ENCODE data around the gene DIO2.
A peak's percentile ranks its signal among the peaks of the same experiment; 100 is the strongest.

Gene DIO2

DNA sequence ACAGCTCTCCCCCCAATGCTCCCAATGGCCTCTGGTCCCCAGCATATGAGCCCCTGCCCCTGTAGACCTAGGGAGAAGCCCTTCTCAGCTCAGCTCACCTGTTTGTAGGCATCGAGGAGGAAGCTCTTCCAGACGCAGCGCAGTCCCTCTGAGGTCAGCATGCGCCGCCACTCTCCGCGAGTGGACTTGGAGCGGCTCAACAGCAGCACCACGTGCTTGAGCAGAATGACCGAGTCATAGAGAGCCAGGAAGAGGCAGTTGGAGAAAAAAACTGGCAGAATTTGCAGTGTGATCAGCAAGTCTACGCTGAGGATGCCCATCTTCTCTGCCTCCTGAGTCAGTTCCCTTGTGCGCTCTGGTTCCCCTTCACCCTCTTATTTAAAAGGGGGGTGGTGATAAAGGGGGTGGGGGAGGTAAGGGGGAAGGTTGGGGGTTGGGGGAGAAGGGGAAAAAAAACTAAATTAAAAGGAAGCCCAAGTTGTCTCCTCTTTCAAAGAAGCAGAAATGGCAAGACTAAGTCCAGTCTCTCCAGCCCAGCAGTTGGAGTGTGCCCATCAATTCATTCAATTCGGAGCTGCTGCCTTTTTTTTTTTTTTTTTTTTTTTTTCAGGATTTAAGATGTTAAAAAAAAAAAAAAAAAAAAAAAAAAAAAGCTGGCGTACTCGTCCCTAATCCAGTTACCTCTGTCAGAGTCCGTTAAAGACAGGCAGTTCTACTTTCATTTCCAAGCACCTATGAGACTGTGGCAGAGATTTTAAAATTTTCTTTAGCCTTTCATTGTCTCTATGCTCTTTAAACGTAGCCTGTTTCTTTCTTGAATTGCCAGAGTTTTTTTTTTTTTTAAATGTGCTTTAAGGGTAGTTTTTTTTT, at the start of gene DIO2:
TSS of gene DIO2 (minus strand) at position 352 of the 870 bp plus-strand sequence. CDS start at position 320, 32 bp downstream.
- DNase-seq, result peak; percentile 5

- no peak for DNase-seq
Observed at GRCh38 chr14:80260645-80261044, 49.3 kb upstream of the DIO2 start.

GRCh38 chr14:80239631-80240030, 28.3 kb upstream of the DIO2 start:
- peak; percentile 2 for DNase-seq

- DNase-seq, result no peak
Observed at GRCh38 chr14:80237143-80237542, 25.8 kb upstream of the DIO2 start.

GRCh38 chr14:80233470-80234089, 22.3 kb upstream of the DIO2 start:
- no peak for DNase-seq

DNA sequence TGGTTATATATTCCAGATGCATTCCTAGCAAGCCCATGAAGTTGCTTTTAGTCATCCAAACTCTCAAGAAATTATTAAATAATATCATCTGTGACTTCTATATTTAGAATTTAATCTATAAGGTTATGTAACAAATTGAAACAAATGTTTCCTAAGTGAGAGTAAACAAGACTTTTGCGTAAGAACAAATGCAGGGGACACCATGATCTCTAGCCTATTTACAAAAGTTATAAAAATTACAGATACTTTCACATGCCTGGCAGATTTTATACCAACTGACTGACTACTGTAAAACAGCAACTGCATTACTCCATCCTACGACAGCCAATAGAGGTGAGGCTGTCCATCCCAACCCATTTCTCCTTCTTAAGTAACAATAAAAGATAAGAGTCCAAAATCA, 20.4 kb upstream of the DIO2 start:
- no peak for DNase-seq

- DNase-seq, result no peak
Observed at GRCh38 chr14:80223696-80224465, 12.6 kb upstream of the DIO2 start.

GRCh38 chr14:80216818-80217217, 5.5 kb upstream of the DIO2 start:
- DNase-seq, result peak; percentile 6

DNA sequence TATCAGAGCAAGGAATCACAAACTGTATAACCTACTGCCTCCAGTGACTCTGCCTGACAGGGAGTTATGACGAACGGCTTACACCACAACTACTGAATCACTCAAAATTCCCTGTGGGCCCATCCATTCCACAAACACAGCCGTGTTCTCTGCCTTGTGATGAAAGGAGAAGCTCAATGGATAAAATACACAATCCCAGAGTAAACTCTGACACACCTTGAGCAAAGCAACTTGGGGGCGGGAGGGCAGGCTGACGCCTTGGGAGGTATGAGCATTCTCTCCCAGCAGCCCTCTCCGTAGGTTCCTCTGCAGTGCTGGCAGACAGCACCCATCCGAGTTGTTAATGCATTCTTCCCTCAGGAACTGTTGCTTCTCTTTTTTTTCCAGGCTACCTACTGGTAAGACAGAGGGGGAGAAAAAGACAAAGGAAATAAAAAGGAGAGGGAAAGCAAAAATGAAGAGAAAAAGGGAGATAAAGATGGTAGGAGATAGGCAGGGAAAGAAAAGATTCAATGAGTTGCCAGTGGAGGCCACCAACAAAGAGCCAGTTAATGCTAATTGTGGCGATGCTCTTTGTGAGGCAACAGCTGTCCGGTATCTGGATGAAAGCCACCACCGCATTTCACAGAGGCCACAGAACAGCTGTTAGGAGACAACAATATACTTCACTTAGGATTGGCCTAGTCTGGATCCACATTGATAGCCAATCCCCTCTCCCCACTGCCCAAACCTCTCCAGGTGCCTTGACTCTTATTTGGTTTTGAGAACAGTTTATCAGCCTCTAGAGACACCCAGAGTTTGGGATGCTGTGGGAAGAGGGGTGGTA, 4.7 kb upstream of the DIO2 start:
- peak; percentile 91 for DNase-seq

- peak; percentile 18 for DNase-seq
Observed at GRCh38 chr14:80215081-80215480, 3.8 kb upstream of the DIO2 start.

DNA sequence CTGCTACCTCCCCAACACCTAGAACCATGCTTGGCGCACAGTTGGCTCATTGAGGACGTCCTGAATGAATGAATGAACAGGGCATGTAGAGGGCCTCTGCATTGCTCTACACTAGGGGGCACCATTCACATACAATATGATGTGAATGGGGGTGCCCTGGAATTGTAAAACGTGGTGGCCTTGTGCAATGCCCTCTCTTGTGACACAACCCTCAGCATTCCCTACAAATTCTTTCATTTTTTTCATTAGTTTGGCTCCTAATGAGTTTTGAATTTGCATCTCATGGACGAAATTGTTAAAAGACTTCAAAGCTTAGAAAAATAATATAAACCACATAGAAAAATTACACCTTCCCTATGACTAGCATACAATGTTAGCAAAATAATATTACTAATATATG, 2.3 kb upstream of the DIO2 start:
- DNase-seq, result peak; percentile 69

- peak; percentile 49 for DNase-seq
Observed at GRCh38 chr14:80212023-80212397, 706 bp upstream of the DIO2 start.

- no peak for DNase-seq
Observed at GRCh38 chr14:80208461-80208860, 2.8 kb downstream of the DIO2 start.

DNA sequence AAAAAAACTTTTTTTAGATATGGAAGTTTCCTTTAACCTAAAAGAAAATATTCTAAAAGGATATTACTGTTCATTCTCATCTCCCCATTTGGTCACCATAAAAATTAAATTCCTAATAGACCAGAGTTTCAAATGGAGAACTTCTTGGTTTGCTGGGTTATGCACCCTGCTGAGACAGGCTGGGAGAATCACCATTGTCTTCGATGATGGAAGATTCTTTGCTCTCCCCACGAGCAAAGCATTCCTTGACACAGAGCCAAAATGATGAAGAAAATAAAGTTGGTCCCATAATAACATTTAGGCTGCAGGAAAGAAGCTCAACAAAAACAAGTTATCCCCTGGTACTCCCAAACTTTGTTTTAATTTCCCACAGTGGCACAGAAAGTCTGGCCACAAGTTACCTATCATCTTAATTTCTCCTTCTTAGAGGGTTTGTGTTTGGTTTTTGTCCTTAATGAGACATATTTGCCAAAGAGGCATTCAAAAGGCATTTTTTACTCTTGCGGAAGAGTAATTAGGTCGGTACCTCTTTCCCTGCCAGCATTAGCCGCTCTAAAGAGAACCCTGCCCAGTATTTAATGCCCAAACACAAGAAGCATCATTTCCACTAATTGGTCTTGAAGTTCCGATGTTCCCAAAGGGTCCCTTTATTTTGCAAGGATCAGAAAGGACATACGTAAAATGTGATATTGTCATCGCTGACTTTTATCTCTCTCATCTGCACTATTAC, 4.8 kb downstream of the DIO2 start:
- peak; percentile 8 for DNase-seq

- DNase-seq, result no peak
Observed at GRCh38 chr14:80202888-80203562, 8.3 kb downstream of the DIO2 start.

GRCh38 chr14:80200093-80200492, 11.2 kb downstream of the DIO2 start:
- DNase-seq, result no peak

GRCh38 chr14:80188571-80188970, 22.7 kb downstream of the DIO2 start:
- no peak for DNase-seq

GRCh38 chr14:80186301-80186800, 25.0 kb downstream of the DIO2 start:
- DNase-seq, result no peak

GRCh38 chr14:80176893-80177292, 34.4 kb downstream of the DIO2 start:
- DNase-seq, result no peak

DNA sequence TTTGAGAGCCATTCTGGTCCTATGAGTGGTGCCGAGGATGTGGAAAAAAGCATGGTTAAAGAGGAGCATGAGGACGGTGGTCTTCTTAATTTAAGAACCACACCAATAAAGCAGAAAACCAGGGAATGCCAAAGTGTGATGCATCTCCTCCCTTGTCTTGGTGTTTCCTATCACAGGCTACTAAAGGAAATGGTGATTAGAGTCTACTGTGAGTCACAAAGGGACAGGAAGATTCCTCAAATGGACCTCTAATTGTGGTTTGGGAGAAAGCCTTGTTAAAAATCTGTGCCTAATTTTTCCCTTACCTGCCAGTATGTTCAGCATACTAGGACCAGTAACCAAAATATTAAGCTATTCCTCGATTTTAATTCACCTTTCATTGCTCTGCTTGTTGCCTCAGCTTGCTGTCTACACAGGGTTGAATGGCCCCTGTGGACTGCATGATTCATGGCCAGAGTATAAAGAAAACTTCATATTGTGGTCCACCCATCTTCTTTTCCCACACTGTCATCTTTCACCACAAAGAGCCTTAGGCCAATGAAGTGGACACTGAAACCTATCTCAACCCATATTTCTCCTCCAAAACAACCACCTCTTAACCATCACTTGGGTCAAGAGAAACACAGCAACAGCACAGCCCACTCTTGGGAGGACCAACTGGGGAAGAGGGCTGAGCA, 38.8 kb downstream of the DIO2 start:
- peak; percentile 7 for DNase-seq

Measured in fibroblast of upper back skin (primary cell).